ENCODE results near the gene TINAG.

Gene TINAG

GRCh38 chr6:54353975-54354374, 45.7 kb downstream of the TINAG start:
- DNase-seq (ENCODE audit: insufficient read length, low spot score): no peak
- FAIRE-seq: no peak
- TF ChIP-seq PAX5 (IDR thresholded peaks at IDR 0.05; ENCODE audit: insufficient read depth, low read length, severe bottlenecking): no peak
- no peak for TF ChIP-seq SPI1 (IDR thresholded peaks at IDR 0.05; ENCODE audit: low read depth, low read length)
- TF ChIP-seq POU2F2 (IDR thresholded peaks at IDR 0.05; ENCODE audit: low read depth, low read length): no peak
- no peak for TF ChIP-seq POLR2A (IDR thresholded peaks at IDR 0.05; ENCODE audit: low read depth, low read length)
- no peak for TF ChIP-seq TAF1 (IDR thresholded peaks at IDR 0.05; ENCODE audit: low read depth, low read length)
- TF ChIP-seq POLR2AphosphoS5 (IDR thresholded peaks at IDR 0.05; ENCODE audit: low read depth, low read length): no peak

- DNase-seq (ENCODE audit: insufficient read length, low spot score): no peak
- TF ChIP-seq POU2F2 (IDR thresholded peaks at IDR 0.05; ENCODE audit: low read depth, low read length) (no peak), SPI1 (IDR thresholded peaks at IDR 0.05; ENCODE audit: low read depth, low read length) (no peak), TAF1 (IDR thresholded peaks at IDR 0.05; ENCODE audit: low read depth, low read length) (no peak), POLR2A (IDR thresholded peaks at IDR 0.05; ENCODE audit: low read depth, low read length) (no peak)
- no peak for FAIRE-seq
Observed at GRCh38 chr6:54354608-54355007, 46.4 kb downstream of the TINAG start.

GRCh38 chr6:54357141-54357540, 48.9 kb downstream of the TINAG start:
- TF ChIP-seq PAX5 (IDR thresholded peaks at IDR 0.05; ENCODE audit: insufficient read depth, low read length, severe bottlenecking): no peak
- TF ChIP-seq POLR2AphosphoS5 (IDR thresholded peaks at IDR 0.05; ENCODE audit: low read depth, low read length): no peak
- TF ChIP-seq TAF1 (IDR thresholded peaks at IDR 0.05; ENCODE audit: low read depth, low read length): no peak
- no peak for TF ChIP-seq SPI1 (IDR thresholded peaks at IDR 0.05; ENCODE audit: low read depth, low read length)
- no peak for TF ChIP-seq POLR2A (IDR thresholded peaks at IDR 0.05; ENCODE audit: low read depth, low read length)
- TF ChIP-seq POU2F2 (IDR thresholded peaks at IDR 0.05; ENCODE audit: low read depth, low read length): no peak
- DNase-seq (ENCODE audit: insufficient read length, low spot score): no peak
- no peak for FAIRE-seq

GRCh38 chr6:54361188-54361587, 52.9 kb downstream of the TINAG start:
- TF ChIP-seq POLR2AphosphoS5 (IDR thresholded peaks at IDR 0.05; ENCODE audit: low read depth, low read length): no peak
- TF ChIP-seq TAF1 (IDR thresholded peaks at IDR 0.05; ENCODE audit: low read depth, low read length): no peak
- no peak for TF ChIP-seq PAX5 (IDR thresholded peaks at IDR 0.05; ENCODE audit: insufficient read depth, low read length, severe bottlenecking)
- no peak for TF ChIP-seq SPI1 (IDR thresholded peaks at IDR 0.05; ENCODE audit: low read depth, low read length)
- TF ChIP-seq POLR2A (IDR thresholded peaks at IDR 0.05; ENCODE audit: low read depth, low read length): no peak
- TF ChIP-seq POU2F2 (IDR thresholded peaks at IDR 0.05; ENCODE audit: low read depth, low read length): no peak

GRCh38 chr6:54361734-54362133, 53.5 kb downstream of the TINAG start:
- no peak for FAIRE-seq
- DNase-seq (ENCODE audit: insufficient read length, low spot score): no peak

More at GRCh38 chr6:54361188-54361587, 52.9 kb downstream of the TINAG start:
- DNase-seq (ENCODE audit: insufficient read length, low spot score) (no peak), FAIRE-seq (no peak)

GRCh38 chr6:54366667-54367327, 58.6 kb downstream of the TINAG start:
- DNase-seq (ENCODE audit: insufficient read length, low spot score) (no peak), FAIRE-seq (no peak)

More at GRCh38 chr6:54361734-54362133, 53.5 kb downstream of the TINAG start:
- no peak for TF ChIP-seq POLR2AphosphoS5 (IDR thresholded peaks at IDR 0.05; ENCODE audit: low read depth, low read length)
- no peak for TF ChIP-seq POU2F2 (IDR thresholded peaks at IDR 0.05; ENCODE audit: low read depth, low read length)

GRCh38 chr6:54377776-54378175, 69.5 kb downstream of the TINAG start:
- no peak for TF ChIP-seq SPI1 (IDR thresholded peaks at IDR 0.05; ENCODE audit: low read depth, low read length)
- no peak for TF ChIP-seq POLR2AphosphoS5 (IDR thresholded peaks at IDR 0.05; ENCODE audit: low read depth, low read length)
- TF ChIP-seq TAF1 (IDR thresholded peaks at IDR 0.05; ENCODE audit: low read depth, low read length): no peak
- TF ChIP-seq POLR2A (IDR thresholded peaks at IDR 0.05; ENCODE audit: low read depth, low read length): no peak
- no peak for TF ChIP-seq POU2F2 (IDR thresholded peaks at IDR 0.05; ENCODE audit: low read depth, low read length)
- no peak for TF ChIP-seq PAX5 (IDR thresholded peaks at IDR 0.05; ENCODE audit: insufficient read depth, low read length, severe bottlenecking)
- FAIRE-seq (no peak), DNase-seq (ENCODE audit: insufficient read length, low spot score) (no peak)

More at GRCh38 chr6:54366667-54367327, 58.6 kb downstream of the TINAG start:
- TF ChIP-seq SPI1 (IDR thresholded peaks at IDR 0.05; ENCODE audit: low read depth, low read length): no peak
- no peak for TF ChIP-seq POU2F2 (IDR thresholded peaks at IDR 0.05; ENCODE audit: low read depth, low read length)
- TF ChIP-seq POLR2A (IDR thresholded peaks at IDR 0.05; ENCODE audit: low read depth, low read length): no peak
- no peak for TF ChIP-seq POLR2AphosphoS5 (IDR thresholded peaks at IDR 0.05; ENCODE audit: low read depth, low read length)
- no peak for TF ChIP-seq PAX5 (IDR thresholded peaks at IDR 0.05; ENCODE audit: insufficient read depth, low read length, severe bottlenecking)
- no peak for TF ChIP-seq TAF1 (IDR thresholded peaks at IDR 0.05; ENCODE audit: low read depth, low read length)

GRCh38 chr6:54386295-54386694, 78.1 kb downstream of the TINAG start:
- FAIRE-seq: no peak

GRCh38 chr6:54390362-54390761, 82.1 kb downstream of the TINAG start:
- no peak for DNase-seq (ENCODE audit: insufficient read length, low spot score)
- TF ChIP-seq PAX5 (IDR thresholded peaks at IDR 0.05; ENCODE audit: insufficient read depth, low read length, severe bottlenecking) (no peak), SPI1 (IDR thresholded peaks at IDR 0.05; ENCODE audit: low read depth, low read length) (no peak), POU2F2 (IDR thresholded peaks at IDR 0.05; ENCODE audit: low read depth, low read length) (no peak), POLR2AphosphoS5 (IDR thresholded peaks at IDR 0.05; ENCODE audit: low read depth, low read length) (no peak), POLR2A (IDR thresholded peaks at IDR 0.05; ENCODE audit: low read depth, low read length) (no peak), TAF1 (IDR thresholded peaks at IDR 0.05; ENCODE audit: low read depth, low read length) (no peak)
- FAIRE-seq: no peak

More at GRCh38 chr6:54386295-54386694, 78.1 kb downstream of the TINAG start:
- TF ChIP-seq PAX5 (IDR thresholded peaks at IDR 0.05; ENCODE audit: insufficient read depth, low read length, severe bottlenecking): no peak
- TF ChIP-seq POLR2AphosphoS5 (IDR thresholded peaks at IDR 0.05; ENCODE audit: low read depth, low read length): no peak
- no peak for DNase-seq (ENCODE audit: insufficient read length, low spot score)

- TF ChIP-seq POU2F2 (IDR thresholded peaks at IDR 0.05; ENCODE audit: low read depth, low read length): no peak
- no peak for TF ChIP-seq POLR2AphosphoS5 (IDR thresholded peaks at IDR 0.05; ENCODE audit: low read depth, low read length)
- TF ChIP-seq POLR2A (IDR thresholded peaks at IDR 0.05; ENCODE audit: low read depth, low read length): no peak
- no peak for TF ChIP-seq SPI1 (IDR thresholded peaks at IDR 0.05; ENCODE audit: low read depth, low read length)
- TF ChIP-seq TAF1 (IDR thresholded peaks at IDR 0.05; ENCODE audit: low read depth, low read length): no peak
- no peak for TF ChIP-seq PAX5 (IDR thresholded peaks at IDR 0.05; ENCODE audit: insufficient read depth, low read length, severe bottlenecking)
- no peak for DNase-seq (ENCODE audit: insufficient read length, low spot score)
- FAIRE-seq: no peak
Observed at GRCh38 chr6:54391577-54391976, 83.3 kb downstream of the TINAG start.

Data from GM12891 (cell line).